T-helper 9 cell (primary cell): ENCODE measurements around the gene AMER3.

ENCODE experiments used
- DNase-seq: peaks from one replicate; pipeline ENCODE4 v3.0.0-alpha.2; 2020

AMER3 gene

DNA sequence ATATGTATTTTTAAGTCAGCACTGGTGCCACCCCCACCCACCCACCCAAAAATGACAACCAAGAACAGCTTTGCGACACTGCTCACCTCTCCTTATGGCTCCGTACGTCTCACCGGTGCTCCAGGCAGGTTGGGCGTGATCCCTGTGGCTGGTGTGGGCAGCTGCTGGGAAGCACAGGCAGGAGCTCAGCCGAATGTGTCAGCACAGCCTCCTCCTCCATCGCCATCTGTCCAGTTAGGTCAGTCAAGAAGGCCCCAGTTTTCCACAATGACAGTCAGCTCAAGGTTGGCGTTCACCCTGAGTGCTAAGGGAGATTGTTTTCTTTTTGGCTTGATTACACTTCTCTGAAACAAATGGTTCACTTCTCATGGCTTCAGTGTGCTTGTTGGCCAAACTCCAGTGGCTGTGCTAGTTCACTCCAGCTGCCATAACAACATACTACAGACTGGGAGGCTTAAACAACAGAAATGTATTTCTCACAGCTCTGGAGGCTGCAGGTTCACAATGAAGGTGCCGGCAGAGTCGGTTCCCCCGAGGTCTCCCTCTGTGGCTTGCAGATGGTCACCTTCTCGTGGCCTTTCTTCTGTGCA, 30.2 kb downstream of the AMER3 start:
- no peak for DNase-seq

DNA sequence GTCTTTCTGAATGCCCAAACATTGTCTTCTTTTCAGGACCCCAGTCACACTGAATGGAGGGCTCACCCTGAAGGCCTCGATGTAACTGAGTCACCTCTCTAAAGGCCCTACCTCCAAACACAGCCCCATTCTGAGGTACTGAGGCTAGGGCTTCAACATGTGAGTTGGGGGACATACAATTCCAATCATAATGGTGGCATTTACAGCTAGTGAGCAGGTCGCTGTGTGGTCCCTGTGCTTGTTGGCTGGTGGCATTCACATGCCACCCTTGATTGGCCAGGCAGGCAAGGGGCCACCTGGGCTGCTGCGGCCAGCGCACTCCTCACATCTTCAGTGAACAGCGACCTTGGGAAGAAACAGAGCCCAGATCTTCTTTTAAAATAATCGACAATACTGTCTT, 30.7 kb downstream of the AMER3 start:
- DNase-seq: no peak

- no peak for DNase-seq
These were observed 32.5 kb downstream of the AMER3 start for GRCh38 chr2:130787841-130788240.

DNA sequence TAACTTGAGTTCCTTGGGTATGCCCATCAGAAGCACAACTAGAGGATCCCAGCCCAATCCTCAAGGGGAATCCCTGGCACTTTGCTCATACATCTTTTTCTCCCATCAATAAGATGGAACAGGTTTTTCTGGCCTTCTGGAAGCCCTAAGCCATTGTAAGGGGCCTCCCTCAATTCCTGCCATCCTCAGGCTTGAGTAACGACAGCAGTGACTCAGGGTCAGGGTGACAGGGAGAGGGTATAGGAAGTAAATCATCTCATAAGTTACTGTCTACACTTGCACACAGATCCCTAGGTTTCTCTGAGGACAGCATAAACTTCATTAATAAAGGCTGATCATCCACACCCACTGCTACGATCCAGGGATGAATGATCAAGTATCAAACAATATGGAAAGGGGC, 35.0 kb downstream of the AMER3 start:
- no peak for DNase-seq

- no peak for DNase-seq
These were observed 35.7 kb downstream of the AMER3 start for GRCh38 chr2:130790804-130791616.

GRCh38 chr2:130791617-130791939, 36.2 kb downstream of the AMER3 start:
- DNase-seq: no peak

DNA sequence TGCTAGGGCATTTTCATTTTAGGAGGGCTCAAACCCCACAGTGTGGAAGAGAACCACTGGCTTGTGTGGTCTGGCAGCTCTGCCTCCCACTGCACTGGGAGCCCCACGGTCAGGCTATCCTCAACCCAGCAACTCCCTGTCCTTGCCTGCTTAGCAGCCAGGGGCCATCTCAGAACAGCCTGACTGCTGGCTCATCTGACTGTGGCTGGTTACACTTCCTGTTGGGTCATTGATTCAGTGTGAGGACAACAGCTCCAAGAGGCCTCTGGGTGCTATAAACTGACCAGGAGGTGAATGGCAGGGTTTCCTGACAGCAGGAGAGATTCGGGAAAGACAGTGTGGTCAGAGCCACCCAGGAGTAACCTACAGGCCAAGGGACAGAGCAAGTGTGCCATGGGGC, 40.1 kb downstream of the AMER3 start:
- no peak for DNase-seq

- no peak for DNase-seq
These were observed 41.0 kb downstream of the AMER3 start for GRCh38 chr2:130796290-130796689.

GRCh38 chr2:130797493-130798435, 42.4 kb downstream of the AMER3 start:
- DNase-seq: peak; percentile 93

- no peak for DNase-seq
These were observed 43.3 kb downstream of the AMER3 start for GRCh38 chr2:130798472-130799218.

- DNase-seq: no peak
These were observed 44.0 kb downstream of the AMER3 start for GRCh38 chr2:130799295-130799694.

DNA sequence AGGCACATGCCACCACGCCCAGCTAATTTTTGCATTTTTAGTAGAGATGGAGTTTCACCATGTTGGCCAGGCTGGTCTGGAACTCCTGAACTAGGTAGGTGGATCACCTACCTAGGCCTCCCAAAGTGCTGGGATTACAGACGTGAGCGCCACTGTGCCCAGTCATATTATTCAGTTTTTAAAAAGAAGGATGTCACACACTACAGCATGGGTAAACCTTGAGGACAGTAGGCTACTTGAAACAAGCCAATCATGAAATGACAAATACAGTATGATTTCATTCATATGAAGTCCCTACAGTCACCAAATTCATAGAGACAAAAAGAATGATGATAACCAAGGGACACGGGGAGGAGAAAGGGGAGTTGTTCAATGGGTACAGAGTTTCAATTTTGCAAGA, 50.3 kb downstream of the AMER3 start:
- no peak for DNase-seq

DNA sequence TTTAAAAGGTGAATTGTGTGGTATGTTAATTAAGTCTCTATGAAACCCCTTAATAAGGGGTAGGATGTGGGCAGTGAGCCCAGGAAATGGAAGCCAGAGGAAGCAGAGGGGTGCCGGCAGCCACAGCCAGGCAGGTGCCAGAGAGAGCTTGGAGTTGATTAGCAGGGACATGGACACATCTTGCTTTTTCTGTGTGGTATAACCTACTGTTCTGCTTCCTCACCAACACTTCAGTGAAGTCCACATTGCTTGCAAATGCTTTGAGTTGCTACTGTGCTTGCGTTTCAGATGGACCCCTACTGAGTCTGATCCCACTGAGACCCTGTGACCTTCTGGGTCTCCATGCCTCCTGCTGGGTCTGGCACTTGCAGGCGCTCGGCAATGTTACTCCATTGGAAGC, 51.0 kb downstream of the AMER3 start:
- DNase-seq: no peak

GRCh38 chr2:130807659-130808385, 52.5 kb downstream of the AMER3 start:
- no peak for DNase-seq

- DNase-seq: no peak
These were observed 53.3 kb downstream of the AMER3 start for GRCh38 chr2:130808482-130809268.

GRCh38 chr2:130810490-130810889, 55.1 kb downstream of the AMER3 start:
- DNase-seq: no peak

- DNase-seq: no peak
These were observed 58.4 kb downstream of the AMER3 start for GRCh38 chr2:130813722-130814121.

GRCh38 chr2:130814931-130815680, 59.8 kb downstream of the AMER3 start:
- DNase-seq: no peak
